ENCODE data around the gene HOXC6. TPM values are rescaled to one million over a fixed set of nuclear protein-coding genes. Genes with fewer than 3 reads are reported as not detected.

HOXC6 gene
- total RNA-seq, 1 donor from 2014 or later = not detected

DNA sequence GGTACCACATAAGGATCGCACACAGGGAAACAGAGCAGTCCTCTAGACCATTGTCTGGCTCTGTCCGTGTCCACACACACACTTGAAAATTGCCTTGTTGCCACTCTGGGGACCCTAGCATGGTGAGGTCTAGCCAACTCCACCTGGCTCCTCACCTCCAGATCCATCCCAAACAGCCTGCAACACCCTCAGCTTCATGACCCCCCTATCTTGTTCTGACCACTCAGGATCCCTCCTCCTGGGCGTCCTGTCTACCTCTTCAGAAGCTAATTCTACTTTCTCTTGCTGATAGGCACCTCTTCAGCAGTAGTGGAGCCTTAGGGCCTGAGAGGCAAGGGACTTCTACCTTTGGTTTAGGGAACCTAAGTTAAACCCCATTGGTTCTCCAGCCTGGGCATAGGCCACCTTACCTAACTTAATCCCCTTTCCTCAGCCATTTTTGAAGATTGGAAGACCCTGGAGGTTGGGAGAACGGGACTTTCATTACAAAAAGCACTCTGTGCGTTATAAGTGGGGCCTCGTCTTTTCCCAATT, 3.9 kb downstream of the HOXC6 start:
- Mint-ChIP-seq H3K4me3 (ENCODE audit: unreplicated experiment) (no peak overlapping the region), H3K4me1 (ENCODE audit: unreplicated experiment) (peaks cover 21% of the 10 kb centered on the region), H3K36me3 (ENCODE audit: unreplicated experiment) (no peaks in the 10 kb centered on the region), H3K27ac (ENCODE audit: unreplicated experiment) (no peak overlapping the region), H3K9me3 (ENCODE audit: unreplicated experiment) (peaks cover 4% of the 10 kb centered on the region), H3K27me3 (ENCODE audit: unreplicated experiment) (peaks cover 83% of the 10 kb centered on the region)
- TF ChIP-seq, protein P1, sequence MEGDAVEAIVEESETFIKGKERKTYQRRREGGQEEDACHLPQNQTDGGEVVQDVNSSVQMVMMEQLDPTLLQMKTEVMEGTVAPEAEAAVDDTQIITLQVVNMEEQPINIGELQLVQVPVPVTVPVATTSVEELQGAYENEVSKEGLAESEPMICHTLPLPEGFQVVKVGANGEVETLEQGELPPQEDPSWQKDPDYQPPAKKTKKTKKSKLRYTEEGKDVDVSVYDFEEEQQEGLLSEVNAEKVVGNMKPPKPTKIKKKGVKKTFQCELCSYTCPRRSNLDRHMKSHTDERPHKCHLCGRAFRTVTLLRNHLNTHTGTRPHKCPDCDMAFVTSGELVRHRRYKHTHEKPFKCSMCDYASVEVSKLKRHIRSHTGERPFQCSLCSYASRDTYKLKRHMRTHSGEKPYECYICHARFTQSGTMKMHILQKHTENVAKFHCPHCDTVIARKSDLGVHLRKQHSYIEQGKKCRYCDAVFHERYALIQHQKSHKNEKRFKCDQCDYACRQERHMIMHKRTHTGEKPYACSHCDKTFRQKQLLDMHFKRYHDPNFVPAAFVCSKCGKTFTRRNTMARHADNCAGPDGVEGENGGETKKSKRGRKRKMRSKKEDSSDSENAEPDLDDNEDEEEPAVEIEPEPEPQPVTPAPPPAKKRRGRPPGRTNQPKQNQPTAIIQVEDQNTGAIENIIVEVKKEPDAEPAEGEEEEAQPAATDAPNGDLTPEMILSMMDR (IDR thresholded peaks at IDR 0.05) = no peak
- no peak for DNase-seq (ENCODE audit: extremely low spot score, unreplicated experiment)

DNA sequence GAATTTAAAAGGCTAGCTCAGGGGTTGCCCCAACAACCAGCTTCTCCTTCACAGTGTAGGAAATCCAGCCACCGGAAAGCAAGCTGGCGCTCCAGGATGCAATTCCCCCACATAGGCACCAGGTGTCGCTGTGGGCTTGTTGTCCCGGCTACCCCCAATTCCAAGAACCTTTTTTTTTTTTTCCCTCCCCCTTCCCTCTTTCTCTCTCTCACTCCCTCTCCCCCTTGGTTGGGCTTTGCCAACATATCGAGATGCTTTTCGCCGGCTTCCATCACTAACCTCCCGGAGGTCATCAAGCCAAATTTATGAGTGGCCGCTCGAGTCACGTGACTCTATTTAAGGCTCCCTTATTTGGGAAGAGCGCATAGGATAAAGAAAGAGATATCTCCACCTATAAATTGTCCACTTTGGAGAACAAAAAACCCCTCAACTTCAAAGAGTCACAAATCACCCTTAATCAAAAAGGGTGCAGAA, 4.4 kb downstream of the HOXC6 start, which contains the start of gene HOXC5:
Gene HOXC5 (plus strand): TSS at position 424 of the 474 bp plus-strand sequence. CDS start 73 bp downstream, outside the sequence.
- H3K27me3 Mint-ChIP-seq (ENCODE audit: unreplicated experiment) = peaks cover 83% of the 10 kb centered on the region
- peaks cover 21% of the 10 kb centered on the region for H3K4me1 Mint-ChIP-seq (ENCODE audit: unreplicated experiment)
- H3K9me3 Mint-ChIP-seq (ENCODE audit: unreplicated experiment) = peaks cover 4% of the 10 kb centered on the region
- H3K4me3 Mint-ChIP-seq (ENCODE audit: unreplicated experiment) = no peak within 1 kb of the TSS
- H3K36me3 Mint-ChIP-seq (ENCODE audit: unreplicated experiment) = no peaks in the 10 kb centered on the region
- TF ChIP-seq, protein P1 (IDR thresholded peaks at IDR 0.05) = peak; percentile 63
- DNase-seq (ENCODE audit: extremely low spot score, unreplicated experiment) = no peak
- H3K27ac Mint-ChIP-seq (ENCODE audit: unreplicated experiment) = no peak within 1 kb of the TSS

GRCh38 chr12:54033106-54033979, 5.1 kb downstream of the HOXC6 start:
- H3K27ac Mint-ChIP-seq (ENCODE audit: unreplicated experiment) = no peak overlapping the region
- peaks cover 78% of the 10 kb centered on the region for H3K27me3 Mint-ChIP-seq (ENCODE audit: unreplicated experiment)
- H3K4me3 Mint-ChIP-seq (ENCODE audit: unreplicated experiment) = no peak overlapping the region
- H3K9me3 Mint-ChIP-seq (ENCODE audit: unreplicated experiment) = peaks cover 4% of the 10 kb centered on the region
- TF ChIP-seq, protein P1 (IDR thresholded peaks at IDR 0.05) = no peak
- no peak for DNase-seq (ENCODE audit: extremely low spot score, unreplicated experiment)
- H3K4me1 Mint-ChIP-seq (ENCODE audit: unreplicated experiment) = peaks cover 21% of the 10 kb centered on the region
- H3K36me3 Mint-ChIP-seq (ENCODE audit: unreplicated experiment) = no peaks in the 10 kb centered on the region

DNA sequence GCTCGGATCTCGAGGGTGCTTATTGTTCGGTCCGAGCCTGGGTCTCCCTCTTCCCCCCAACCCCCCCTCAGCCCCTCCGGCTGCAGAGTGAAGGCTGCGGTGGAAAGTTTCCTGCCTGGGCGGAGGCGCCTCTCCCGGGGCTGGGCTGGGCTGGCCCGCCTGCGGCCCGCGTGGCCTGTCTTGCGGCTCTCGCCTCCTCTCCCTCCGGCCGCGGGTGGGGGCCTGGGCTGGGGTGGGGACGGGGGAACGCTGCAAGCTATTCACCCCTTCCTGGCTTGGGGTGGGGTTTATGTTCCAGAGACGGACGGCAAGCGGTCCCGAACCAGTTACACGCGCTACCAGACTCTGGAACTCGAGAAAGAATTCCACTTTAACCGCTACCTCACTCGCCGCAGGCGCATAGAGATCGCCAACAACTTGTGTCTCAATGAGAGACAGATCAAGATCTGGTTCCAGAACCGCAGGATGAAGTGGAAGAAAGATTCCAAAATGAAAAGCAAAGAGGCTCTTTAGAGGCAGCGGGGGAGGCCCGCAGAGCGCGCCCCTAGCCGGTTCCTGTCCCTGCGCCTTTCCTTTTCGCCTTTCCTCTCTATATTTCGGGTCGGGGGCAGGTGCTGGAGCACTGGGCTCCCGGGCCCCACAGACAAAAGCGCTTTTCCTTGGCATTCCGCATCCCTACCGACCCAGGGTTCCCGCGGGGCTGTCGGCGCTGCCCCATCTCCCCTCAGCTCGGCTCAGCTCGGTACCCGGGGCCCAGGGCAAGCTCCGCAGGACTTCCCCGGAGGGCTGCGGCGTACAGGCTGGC, 5.9 kb downstream of the HOXC6 start:
- DNase-seq (ENCODE audit: extremely low spot score, unreplicated experiment) = no peak
- Mint-ChIP-seq H3K4me1 (ENCODE audit: unreplicated experiment) (peaks cover 21% of the 10 kb centered on the region), H3K27me3 (ENCODE audit: unreplicated experiment) (peaks cover 82% of the 10 kb centered on the region), H3K4me3 (ENCODE audit: unreplicated experiment) (no peak overlapping the region), H3K9me3 (ENCODE audit: unreplicated experiment) (peaks cover 4% of the 10 kb centered on the region), H3K27ac (ENCODE audit: unreplicated experiment) (no peak overlapping the region), H3K36me3 (ENCODE audit: unreplicated experiment) (no peaks in the 10 kb centered on the region)
- TF ChIP-seq, protein P1 (IDR thresholded peaks at IDR 0.05) = no peak

All from osteocyte (in vitro differentiated cells).